IMR-90 (cell line): Measurements from ENCODE around the gene MTM1. TPM values are rescaled to one million over a fixed set of nuclear protein-coding genes. Genes with fewer than 3 reads are reported as not detected.

Experiments used
- ATAC-seq: fragments of 200-7000 bp; cut with Tn5 transposase; 2 replicates; pipeline ENCODE4 v1.9.1; 2020; ENCODE audit warnings: low read depth, mild to moderate bottlenecking, moderate library complexity
- BruUV-seq: library from RNA; stranded (reverse); fragments of 400-500 nt; replicated peaks from 2 replicates; lab custom pipeline; 2021; lab: Mats Ljungman, UMichigan
- CTCF ChIA-PET: fragments of 300-600 bp; formaldehyde crosslinking; extraction: SDS; loops from one replicate; lab custom pipeline; 2021; ENCODE audit warnings: antibody characterized with exemption; lab: Yijun Ruan, JAX
- POLR2A ChIA-PET: fragments of 300-600 bp; sonication (Branson Sonifier 250); formaldehyde crosslinking; loops from one replicate; lab custom pipeline; 2022; ENCODE audit warnings: antibody characterized with exemption; ENCODE audit not compliant: unreplicated experiment; lab: Charles Lee
- DNase-seq: peaks from one replicate; pipeline ENCODE4 v3.0.0; 2013
- H2AFZ ChIP-seq: replicated peaks from 2 replicates; pipeline ENCODE3; 2013; ENCODE audit warnings: low read length, mild to moderate bottlenecking; ENCODE audit not compliant: poor library complexity
- H2AK5ac ChIP-seq: 2 replicates; pipeline ENCODE4 v1.6.1; 2013; ENCODE audit warnings: low read depth, low read length, inconsistent platforms
- H2AK9ac ChIP-seq: replicated peaks from 2 replicates; pipeline ENCODE3; 2013; ENCODE audit warnings: mild to moderate bottlenecking, low read depth, low read length, moderate library complexity; ENCODE audit not compliant: poor library complexity
- H2BK120ac ChIP-seq: 2 replicates; pipeline ENCODE4 v1.6.1; 2013; ENCODE audit warnings: low read depth, low read length, inconsistent platforms
- H2BK15ac ChIP-seq: 3 replicates; pipeline ENCODE4 v1.6.1; 2013; ENCODE audit warnings: low read depth, low read length, inconsistent platforms
- H2BK20ac ChIP-seq: 2 replicates; pipeline ENCODE4 v1.6.1; 2013; ENCODE audit warnings: low read depth, mild to moderate bottlenecking, inconsistent platforms, low read length, moderate library complexity
- H2BK5ac ChIP-seq: 2 replicates; pipeline ENCODE4 v1.6.1; 2013; ENCODE audit warnings: mild to moderate bottlenecking, low read depth, low read length, inconsistent platforms; ENCODE audit not compliant: poor library complexity, severe bottlenecking
- H3K14ac ChIP-seq: replicated peaks from 2 replicates; pipeline ENCODE4 v1.6.1; 2013; ENCODE audit warnings: low read depth, low read length, inconsistent platforms
- H3K18ac ChIP-seq: 2 replicates; pipeline ENCODE4 v1.6.1; 2013; ENCODE audit warnings: low read depth, low read length, control low read depth
- H3K23ac ChIP-seq: 2 replicates; pipeline ENCODE4 v1.6.1; 2013; ENCODE audit warnings: low read depth, low read length, inconsistent platforms
- H3K27ac ChIP-seq: 2 replicates; pipeline ENCODE4 v1.5.1; 2013; ENCODE audit warnings: mild to moderate bottlenecking, control low read depth, low read length; ENCODE audit not compliant: insufficient read depth
- H3K27me3 ChIP-seq: 2 replicates; pipeline ENCODE4 v1.6.1; 2013; ENCODE audit warnings: low read length; ENCODE audit not compliant: control insufficient read depth, insufficient read depth
- H3K36me3 ChIP-seq: 2 replicates; pipeline ENCODE4 v1.6.1; 2013; ENCODE audit warnings: low read length, mixed read lengths; ENCODE audit not compliant: control insufficient read depth, insufficient read depth
- H3K4ac ChIP-seq: 2 replicates; pipeline ENCODE4 v1.6.1; 2013; ENCODE audit warnings: low read depth, low read length, inconsistent platforms
- H3K4me1 ChIP-seq: 2 replicates; pipeline ENCODE4 v1.6.1; 2013; ENCODE audit warnings: low read length, mixed read lengths; ENCODE audit not compliant: control insufficient read depth, insufficient read depth
- H3K4me2 ChIP-seq: 2 replicates; pipeline ENCODE4 v1.6.1; 2013; ENCODE audit warnings: low read depth, mild to moderate bottlenecking, control low read depth, low read length, moderate library complexity
- H3K4me3 ChIP-seq: 2 replicates; pipeline ENCODE4 v1.5.1; 2013; ENCODE audit warnings: low read depth, mild to moderate bottlenecking, control low read depth, low read length, moderate library complexity; ENCODE audit not compliant: insufficient read depth
- H3K56ac ChIP-seq: 2 replicates; pipeline ENCODE4 v1.6.1; 2013; ENCODE audit warnings: low read length, inconsistent platforms; ENCODE audit not compliant: insufficient read depth; ENCODE audit errors: extremely low read depth
- H3K79me1 ChIP-seq, 2 experiments: 2 replicates each; pipeline ENCODE4 v1.6.1; 2013; ENCODE audit warnings: low read length in 2 of 2, inconsistent platforms in 1 of 2, low read depth in 1 of 2
- H3K9ac ChIP-seq: 2 replicates; pipeline ENCODE4 v1.6.1; 2013; ENCODE audit warnings: low read depth, low read length, control low read depth
- H3K9me1 ChIP-seq: 2 replicates; pipeline ENCODE4 v1.6.1; 2013; ENCODE audit warnings: low read length, inconsistent platforms; ENCODE audit not compliant: insufficient read depth
- H3K9me3 ChIP-seq: 2 replicates; pipeline ENCODE4 v1.6.1; 2013; ENCODE audit warnings: low read length; ENCODE audit not compliant: control insufficient read depth, insufficient read depth
- H4K20me1 ChIP-seq: 2 replicates; pipeline ENCODE4 v1.6.1; 2013; ENCODE audit warnings: low read length, inconsistent platforms; ENCODE audit not compliant: insufficient read depth
- H4K5ac ChIP-seq: 2 replicates; pipeline ENCODE4 v1.6.1; 2013; ENCODE audit warnings: mild to moderate bottlenecking, low read depth, low read length, control low read depth
- H4K8ac ChIP-seq, 2 experiments: 2 replicates each; pipeline ENCODE4 v1.6.1; 2013; ENCODE audit warnings: low read depth in 2 of 2, low read length in 2 of 2, control low read depth in 1 of 2, inconsistent platforms in 1 of 2
- H4K91ac ChIP-seq: 2 replicates; pipeline ENCODE4 v1.6.1; 2013; ENCODE audit warnings: low read depth, low read length, inconsistent platforms; ENCODE audit not compliant: insufficient read depth
- CEBPB ChIP-seq: IDR thresholded peaks from 2 replicates; pipeline ENCODE4 v1.6.1; 2012; ENCODE audit warnings: low read depth, low read length, improper control_type of control experiment
- CHD1 ChIP-seq: IDR thresholded peaks from 2 replicates; pipeline ENCODE4 v1.6.1; 2012; ENCODE audit warnings: low read depth, low read length, improper control_type of control experiment
- ELK1 ChIP-seq: fragments of 150-350 bp; IDR thresholded peaks from 2 replicates; pipeline ENCODE4 v1.6.1; 2016; ENCODE audit warnings: low read depth, mild to moderate bottlenecking, low read length, moderate library complexity, borderline replicate concordance
- MAFK ChIP-seq: IDR thresholded peaks from 2 replicates; pipeline ENCODE4 v1.6.1; 2012; ENCODE audit warnings: low read depth, low read length, improper control_type of control experiment
- MAZ ChIP-seq: IDR thresholded peaks from 2 replicates; pipeline ENCODE4 v1.6.1; 2012; ENCODE audit warnings: low read depth, mild to moderate bottlenecking, low read length, improper control_type of control experiment, moderate library complexity, borderline replicate concordance
- MXI1 ChIP-seq: IDR thresholded peaks from 2 replicates; pipeline ENCODE4 v1.6.1; 2012; ENCODE audit warnings: low read depth, mild to moderate bottlenecking, low read length, moderate library complexity, borderline replicate concordance
- NFE2L2 ChIP-seq: fragments of 150-350 bp; IDR thresholded peaks from 2 replicates; pipeline ENCODE4 v1.6.1; 2016; ENCODE audit warnings: low read depth, mild to moderate bottlenecking, low read length
- RAD21 ChIP-seq: IDR thresholded peaks from 2 replicates; pipeline ENCODE4 v1.6.1; 2012; ENCODE audit warnings: low read length, improper control_type of control experiment
- RCOR1 ChIP-seq: IDR thresholded peaks from 2 replicates; pipeline ENCODE4 v1.6.1; 2012; ENCODE audit warnings: mild to moderate bottlenecking, low read length, improper control_type of control experiment; ENCODE audit not compliant: insufficient replicate concordance
- RFX5 ChIP-seq: IDR thresholded peaks from 2 replicates; pipeline ENCODE4 v1.8.0; 2012; ENCODE audit warnings: low read depth, mild to moderate bottlenecking, low read length, moderate library complexity
- SMC3 ChIP-seq: fragments of 150-350 bp; IDR thresholded peaks from 2 replicates; pipeline ENCODE4 v1.6.1; 2016; ENCODE audit warnings: low read depth, mild to moderate bottlenecking, antibody characterized with exemption, low read length, moderate library complexity
- WGBS, 2 experiments: methylation state at CpG; one replicate each; pipeline versions ENCODE4 v1.1.5 to v1.1.7; 2013; ENCODE audit warnings: missing lambda C conversion rate in 2 of 2; ENCODE audit not compliant: insufficient read length in 1 of 2; ENCODE audit errors: extremely low coverage in 2 of 2; 5-methylcytosine and 5-hydroxymethylcytosine counted together
- dilution Hi-C: fragments of 300-500 bp; cut with HindIII; formaldehyde crosslinking; loops from one replicate; pipeline ENCODE4 v1.14.3; 2018; ENCODE audit warnings: low sequenced_read_pairs; ENCODE audit not compliant: unreplicated experiment
- in situ Hi-C: fragments of 300-500 bp; cut with MboI; formaldehyde crosslinking; loops from 3 replicates; pipeline ENCODE4 v1.14.3; 2019; ENCODE audit warnings: low sequenced_read_pairs, inconsistent platforms, mixed read lengths
- intact Hi-C: fragments of 100-400 bp; cut with micrococcal nuclease; formaldehyde crosslinking; loops from 2 replicates; pipeline ENCODE4 v1.10.0; 2022
- polyA plus RNA-seq, 3 experiments: library from polyadenylated mRNA; depleted of rRNA; stranded (reverse); fragments of >200 nt; gene quantifications; 2 replicates each; pipeline ENCODE4 v1.2.3, GENCODE V29; 2012; ENCODE audit warnings: low replicate concordance in 1 of 3
- total RNA-seq: library from RNA; depleted of rRNA; stranded (reverse); fragments of >200 nt; gene quantifications from 2 replicates; pipeline ENCODE4 v1.2.3, GENCODE V29; 2012
- TF ChIP-seq, protein P1 (sequence below): fragments of 150-350 bp; IDR thresholded peaks from 2 replicates; pipeline ENCODE4 v1.6.1; 2017; ENCODE audit warnings: mild to moderate bottlenecking, antibody characterized with exemption, low read length, low read depth
- TF ChIP-seq, protein P2 (sequence below): conservative IDR thresholded peaks from 2 replicates; pipeline ENCODE4 v1.5.1; 2012; ENCODE audit warnings: mild to moderate bottlenecking, low read depth, low read length, improper control_type of control experiment

The MTM1 gene
- total and polyA plus RNA-seq, 2 of the 4 experiments (the other 2 are of a cell fraction): 3.8 to 5.6 TPM

- Histone ChIP-seq H3K4me1 (no peaks in the 10 kb centered on the region), H4K8ac (no peak overlapping the region), H3K4ac (no peak overlapping the region), H2BK120ac (no peak overlapping the region), H3K27ac (no peak overlapping the region), H4K5ac (no peak overlapping the region), H3K9me3 (no peaks in the 10 kb centered on the region), H2AFZ (no peak overlapping the region), H3K4me2 (no peak overlapping the region), H3K79me1 (no peaks in the 10 kb centered on the region), H2BK20ac (no peak overlapping the region), H2BK5ac (no peak overlapping the region), H3K27me3 (no peaks in the 10 kb centered on the region), H3K9ac (no peak overlapping the region), H4K20me1 (no peaks in the 10 kb centered on the region), H3K36me3 (0 out of 2 replicates have a peak, but pooled peaks cover 1% of the 10 kb centered on the region), H3K9me1 (no peaks in the 10 kb centered on the region), H3K4me3 (no peak overlapping the region), H3K14ac (no peak overlapping the region), H4K91ac (no peak overlapping the region), H3K18ac (no peak overlapping the region), H2BK15ac (no peak overlapping the region), H3K23ac (no peak overlapping the region), H3K56ac (no peak overlapping the region), H2AK9ac (no peak overlapping the region), H2AK5ac (no peak overlapping the region)
- TF ChIP-seq, protein P1, sequence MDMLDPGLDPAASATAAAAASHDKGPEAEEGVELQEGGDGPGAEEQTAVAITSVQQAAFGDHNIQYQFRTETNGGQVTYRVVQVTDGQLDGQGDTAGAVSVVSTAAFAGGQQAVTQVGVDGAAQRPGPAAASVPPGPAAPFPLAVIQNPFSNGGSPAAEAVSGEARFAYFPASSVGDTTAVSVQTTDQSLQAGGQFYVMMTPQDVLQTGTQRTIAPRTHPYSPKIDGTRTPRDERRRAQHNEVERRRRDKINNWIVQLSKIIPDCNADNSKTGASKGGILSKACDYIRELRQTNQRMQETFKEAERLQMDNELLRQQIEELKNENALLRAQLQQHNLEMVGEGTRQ: no peak
- TF ChIP-seq CEBPB (no peak), CHD1 (no peak), ELK1 (no peak), MXI1 (no peak), RAD21 (no peak), NFE2L2 (no peak), RCOR1 (no peak), SMC3 (no peak), MAFK (no peak), MAZ (no peak), RFX5 (no peak)
- TF ChIP-seq, protein P2, sequence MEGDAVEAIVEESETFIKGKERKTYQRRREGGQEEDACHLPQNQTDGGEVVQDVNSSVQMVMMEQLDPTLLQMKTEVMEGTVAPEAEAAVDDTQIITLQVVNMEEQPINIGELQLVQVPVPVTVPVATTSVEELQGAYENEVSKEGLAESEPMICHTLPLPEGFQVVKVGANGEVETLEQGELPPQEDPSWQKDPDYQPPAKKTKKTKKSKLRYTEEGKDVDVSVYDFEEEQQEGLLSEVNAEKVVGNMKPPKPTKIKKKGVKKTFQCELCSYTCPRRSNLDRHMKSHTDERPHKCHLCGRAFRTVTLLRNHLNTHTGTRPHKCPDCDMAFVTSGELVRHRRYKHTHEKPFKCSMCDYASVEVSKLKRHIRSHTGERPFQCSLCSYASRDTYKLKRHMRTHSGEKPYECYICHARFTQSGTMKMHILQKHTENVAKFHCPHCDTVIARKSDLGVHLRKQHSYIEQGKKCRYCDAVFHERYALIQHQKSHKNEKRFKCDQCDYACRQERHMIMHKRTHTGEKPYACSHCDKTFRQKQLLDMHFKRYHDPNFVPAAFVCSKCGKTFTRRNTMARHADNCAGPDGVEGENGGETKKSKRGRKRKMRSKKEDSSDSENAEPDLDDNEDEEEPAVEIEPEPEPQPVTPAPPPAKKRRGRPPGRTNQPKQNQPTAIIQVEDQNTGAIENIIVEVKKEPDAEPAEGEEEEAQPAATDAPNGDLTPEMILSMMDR: no peak
- DNase-seq (no peak), ATAC-seq (no peak)
- ChIA-PET CTCF (no interaction called here), POLR2A (no interaction called here)
- BruUV-seq: no TSS peak
- intact Hi-C loops (no loop called here), in situ Hi-C loops (no loop called here), dilution Hi-C loops (no loop called here)
- WGBS, 2 experiments: no CpG with 5 or more reads among the region's 2 CpGs
These were observed 75.5 kb downstream of the MTM1 start for GRCh38 chrX:150643958-150644357.
